Measurements from ENCODE around the gene GEMIN7.

DNA sequence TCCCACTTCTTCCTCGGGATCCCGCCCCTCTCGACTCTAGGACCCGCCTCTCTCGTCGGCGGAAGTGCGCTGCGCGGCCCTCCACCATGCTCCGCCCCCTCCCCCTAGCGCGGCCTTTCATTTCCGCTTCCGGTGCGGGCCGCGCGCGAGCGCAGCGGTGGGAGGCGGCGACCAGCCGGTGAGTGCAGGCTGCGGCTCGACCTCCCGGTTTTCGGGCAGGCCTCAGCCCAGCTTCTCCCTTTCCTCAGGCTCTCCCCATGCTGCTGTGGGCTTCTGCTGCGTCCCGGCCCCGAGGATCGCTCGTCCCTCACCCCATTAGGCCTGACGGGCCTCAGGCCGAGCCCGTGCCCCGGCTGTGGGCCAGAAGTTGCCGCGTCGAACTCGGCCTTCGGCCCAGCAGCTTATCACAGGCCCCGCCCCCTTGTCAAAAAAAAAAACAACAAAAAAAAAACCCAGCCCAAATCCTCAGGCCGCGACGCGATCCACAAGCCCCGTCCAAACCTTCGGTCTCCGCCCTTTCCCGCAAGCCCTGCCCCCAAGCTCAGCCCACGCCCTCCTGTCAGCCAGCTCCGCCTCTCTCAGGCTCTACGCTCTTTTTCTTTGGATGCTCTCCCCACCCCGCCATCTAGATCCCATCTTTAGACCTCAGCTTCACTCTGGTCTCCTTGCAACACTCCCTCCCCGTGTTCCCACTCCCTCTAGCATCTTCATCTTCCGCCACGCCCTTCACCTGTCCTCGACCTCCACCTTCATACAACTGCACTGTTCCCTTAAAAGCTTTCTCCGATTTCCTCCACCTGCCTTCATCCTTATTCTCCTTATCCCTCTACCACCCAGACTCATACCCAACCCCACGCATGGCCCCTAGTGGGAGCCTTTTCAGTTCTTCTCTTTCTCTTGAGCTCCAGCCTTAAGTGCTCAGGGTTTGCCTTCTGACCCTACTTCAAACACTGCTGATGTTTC is 39.8 kb upstream of the GEMIN7 start, which contains the start of gene CLASRP:
- TF ChIP-seq EZH2 (IDR thresholded peaks at IDR 0.05; ENCODE audit: borderline replicate concordance, low read depth, low read length, poor library complexity, severe bottlenecking) = no peak
- TF ChIP-seq, protein P1, sequence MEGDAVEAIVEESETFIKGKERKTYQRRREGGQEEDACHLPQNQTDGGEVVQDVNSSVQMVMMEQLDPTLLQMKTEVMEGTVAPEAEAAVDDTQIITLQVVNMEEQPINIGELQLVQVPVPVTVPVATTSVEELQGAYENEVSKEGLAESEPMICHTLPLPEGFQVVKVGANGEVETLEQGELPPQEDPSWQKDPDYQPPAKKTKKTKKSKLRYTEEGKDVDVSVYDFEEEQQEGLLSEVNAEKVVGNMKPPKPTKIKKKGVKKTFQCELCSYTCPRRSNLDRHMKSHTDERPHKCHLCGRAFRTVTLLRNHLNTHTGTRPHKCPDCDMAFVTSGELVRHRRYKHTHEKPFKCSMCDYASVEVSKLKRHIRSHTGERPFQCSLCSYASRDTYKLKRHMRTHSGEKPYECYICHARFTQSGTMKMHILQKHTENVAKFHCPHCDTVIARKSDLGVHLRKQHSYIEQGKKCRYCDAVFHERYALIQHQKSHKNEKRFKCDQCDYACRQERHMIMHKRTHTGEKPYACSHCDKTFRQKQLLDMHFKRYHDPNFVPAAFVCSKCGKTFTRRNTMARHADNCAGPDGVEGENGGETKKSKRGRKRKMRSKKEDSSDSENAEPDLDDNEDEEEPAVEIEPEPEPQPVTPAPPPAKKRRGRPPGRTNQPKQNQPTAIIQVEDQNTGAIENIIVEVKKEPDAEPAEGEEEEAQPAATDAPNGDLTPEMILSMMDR (conservative IDR thresholded peaks at IDR 0.05; ENCODE audit: low read depth, low read length) = no peak

All from A673 (cell line).